ENCODE measurements around the gene MOAP1.
"Not testable (repeated sequence)": the region's sequence is repeated elsewhere in the genome, so short reads cannot be mapped to it uniquely, and the experiment has no call there.

DNA sequence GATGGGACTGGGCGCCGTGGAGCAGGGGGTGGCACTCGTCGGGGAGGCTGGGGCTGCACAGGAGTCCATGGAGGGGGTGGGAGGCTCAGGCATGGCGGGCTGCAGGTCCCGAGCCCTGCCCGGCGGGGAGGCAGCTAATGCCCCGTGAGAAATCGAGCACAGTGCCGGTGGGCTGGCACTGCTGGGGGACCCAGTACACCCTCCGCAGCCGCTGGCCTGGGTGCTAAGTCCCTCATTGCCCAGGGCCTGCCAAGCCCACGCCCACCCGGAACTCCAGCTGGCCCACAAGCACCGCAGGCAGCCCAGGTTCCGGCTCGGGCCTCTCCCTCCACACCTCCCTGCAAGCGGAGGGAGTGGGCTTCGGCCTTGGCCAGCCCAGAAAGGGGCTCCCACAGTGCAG, 14.6 kb downstream of the MOAP1 start:
- not testable (repeated sequence) for TF ChIP-seq NFE2L2 (conservative IDR thresholded peaks at IDR 0.05; ENCODE audit: low read length); HDAC2 (IDR thresholded peaks at IDR 0.05); MYC (IDR thresholded peaks at IDR 0.05; ENCODE audit: borderline replicate concordance, low read length); POLR2AphosphoS2 (conservative IDR thresholded peaks at IDR 0.05; ENCODE audit: low read length); MAZ (IDR thresholded peaks at IDR 0.05; ENCODE audit: borderline replicate concordance, low read depth, low read length); CTCF (IDR thresholded peaks at IDR 0.05); KDM1A (IDR thresholded peaks at IDR 0.05; ENCODE audit: low read depth); CHD2 (IDR thresholded peaks at IDR 0.05; ENCODE audit: low read length, partially characterized antibody); MAFK (IDR thresholded peaks at IDR 0.05; ENCODE audit: partially characterized antibody); POLR2A (IDR thresholded peaks at IDR 0.05; ENCODE audit: low read length)
- TF ChIP-seq, protein P1, sequence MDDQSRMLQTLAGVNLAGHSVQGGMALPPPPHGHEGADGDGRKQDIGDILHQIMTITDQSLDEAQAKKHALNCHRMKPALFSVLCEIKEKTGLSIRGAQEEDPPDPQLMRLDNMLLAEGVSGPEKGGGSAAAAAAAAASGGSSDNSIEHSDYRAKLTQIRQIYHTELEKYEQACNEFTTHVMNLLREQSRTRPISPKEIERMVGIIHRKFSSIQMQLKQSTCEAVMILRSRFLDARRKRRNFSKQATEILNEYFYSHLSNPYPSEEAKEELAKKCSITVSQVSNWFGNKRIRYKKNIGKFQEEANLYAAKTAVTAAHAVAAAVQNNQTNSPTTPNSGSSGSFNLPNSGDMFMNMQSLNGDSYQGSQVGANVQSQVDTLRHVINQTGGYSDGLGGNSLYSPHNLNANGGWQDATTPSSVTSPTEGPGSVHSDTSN (IDR thresholded peaks at IDR 0.05) = not testable (repeated sequence)
